H1 (cell line): Measurements from ENCODE around the gene CCDC88C. TPM values are rescaled to one million over a fixed set of nuclear protein-coding genes. Genes with fewer than 3 reads are reported as not detected.

Experiments
- CTCF ChIA-PET: fragments of 300-600 bp; sonication (Branson Sonifier 250); formaldehyde crosslinking; loops from one replicate; lab custom pipeline; 2021; ENCODE audit not compliant: partially characterized antibody; lab: Charles Lee
- POLR2A ChIA-PET: fragments of 300-600 bp; sonication (Branson Sonifier 250); formaldehyde crosslinking; loops from one replicate; lab custom pipeline; 2021; ENCODE audit warnings: inconsistent platforms; ENCODE audit not compliant: partially characterized antibody; lab: Charles Lee
- DNase-seq, 2 experiments: peaks; one replicate each; pipeline versions ENCODE4 v3.0.0 to v3.0.0-alpha.2; 2010 to 2022; ENCODE audit warnings: low spot score in 2 of 2, low read depth in 1 of 2, mixed read lengths in 1 of 2
- FAIRE-seq: peaks from 2 replicates; lab custom pipeline; 2011; peaks lifted over from hg19 to GRCh38; lab: Jason Lieb, UNC
- H2AFZ ChIP-seq: 2 replicates; pipeline ENCODE4 v1.8.1; 2012; ENCODE audit warnings: low read length, inconsistent platforms
- H2AK5ac ChIP-seq: 2 replicates; pipeline ENCODE4 v1.6.1; 2013; ENCODE audit warnings: low read depth, low read length
- H2BK120ac ChIP-seq: replicated peaks from 2 replicates; pipeline ENCODE3; 2013; ENCODE audit warnings: low read depth, low read length, inconsistent platforms
- H2BK12ac ChIP-seq: 2 replicates; pipeline ENCODE4 v1.6.1; 2013; ENCODE audit warnings: low read depth, low read length
- H2BK15ac ChIP-seq: 2 replicates; pipeline ENCODE4 v1.6.1; 2013; ENCODE audit warnings: low read length
- H2BK20ac ChIP-seq: 2 replicates; pipeline ENCODE4 v1.6.1; 2013; ENCODE audit warnings: low read length
- H2BK5ac ChIP-seq: 2 replicates; pipeline ENCODE4 v1.6.1; 2013; ENCODE audit warnings: low read depth, low read length
- H3K14ac ChIP-seq: 2 replicates; pipeline ENCODE4 v1.6.1; 2013; ENCODE audit warnings: inconsistent platforms; ENCODE audit not compliant: insufficient read length
- H3K18ac ChIP-seq: 2 replicates; pipeline ENCODE4 v1.6.1; 2013; ENCODE audit warnings: low read length; ENCODE audit errors: extremely low read depth
- H3K23ac ChIP-seq: 2 replicates; pipeline ENCODE4 v1.6.1; 2013; ENCODE audit warnings: inconsistent platforms; ENCODE audit not compliant: insufficient read length
- H3K23me2 ChIP-seq: 2 replicates; pipeline ENCODE4 v1.6.1; 2013; ENCODE audit warnings: low read depth, low read length
- H3K27ac ChIP-seq: 2 replicates; pipeline ENCODE4 v1.6.1; 2011; ENCODE audit warnings: low read depth, low read length, inconsistent platforms
- H3K27me3 ChIP-seq, 4 experiments: replicated peaks in 1 of 4; 1 replicate in 1 of 4; 2 replicates in 3 of 4; pipeline versions ENCODE4 v1.6.1 to v1.8.1; 2011 to 2013; ENCODE audit warnings: low read length in 3 of 4, mild to moderate bottlenecking in 3 of 4, inconsistent platforms in 2 of 4, mixed read lengths in 2 of 4, moderate library complexity in 1 of 4; ENCODE audit not compliant: control insufficient read depth in 3 of 4, insufficient read depth in 3 of 4; ENCODE audit errors: extremely low read depth in 1 of 4
- H3K36me3 ChIP-seq, 4 experiments: 2 replicates each; pipeline versions ENCODE4 v1.6.1 to v1.8.1; 2011 to 2013; ENCODE audit warnings: mild to moderate bottlenecking in 4 of 4, low read length in 3 of 4, moderate library complexity in 2 of 4, control low read depth in 1 of 4, inconsistent platforms in 1 of 4; ENCODE audit not compliant: insufficient read depth in 4 of 4, control insufficient read depth in 2 of 4
- H3K4ac ChIP-seq: replicated peaks from 2 replicates; pipeline ENCODE3; 2013; ENCODE audit warnings: low read length, low read depth, mixed read lengths, inconsistent platforms; ENCODE audit not compliant: insufficient read length
- H3K4me1 ChIP-seq, 4 experiments: replicated peaks in 1 of 4; 1 replicate in 1 of 4; 2 replicates in 3 of 4; pipeline versions ENCODE4 v1.6.1 to v1.8.1; 2011 to 2013; ENCODE audit warnings: low read length in 3 of 4, inconsistent platforms in 2 of 4, mixed read lengths in 1 of 4; ENCODE audit not compliant: insufficient read depth in 4 of 4, control insufficient read depth in 3 of 4
- H3K4me2 ChIP-seq, 2 experiments: 2 replicates each; pipeline versions ENCODE4 v1.6.1 to v1.8.1; 2011 to 2013; ENCODE audit warnings: low read depth in 2 of 2, low read length in 2 of 2, control low read depth in 1 of 2, inconsistent platforms in 1 of 2, mild to moderate bottlenecking in 1 of 2; ENCODE audit not compliant: insufficient read depth in 1 of 2
- H3K4me3 ChIP-seq, 4 experiments: fragments of 200-600, 300-600 bp in 1 of 4; sonication (generic), shearing (Covaris generic), sonication (Bioruptor Twin) in 1 of 4; 2 replicates each; pipeline versions ENCODE4 v1.5.1 to v1.8.1; 2011 to 2016; ENCODE audit warnings: low read length in 4 of 4, low read depth in 3 of 4, control low read depth in 2 of 4, inconsistent platforms in 2 of 4, mild to moderate bottlenecking in 2 of 4, mixed read lengths in 1 of 4, moderate library complexity in 1 of 4; ENCODE audit not compliant: insufficient read depth in 2 of 4; ENCODE audit errors: extremely low read depth in 1 of 4
- H3K56ac ChIP-seq: replicated peaks from 2 replicates; pipeline ENCODE3; 2013; ENCODE audit warnings: low read depth, mild to moderate bottlenecking, mixed read lengths, low read length, inconsistent platforms; ENCODE audit not compliant: insufficient read length
- H3K79me1 ChIP-seq: 2 replicates; pipeline ENCODE4 v1.6.1; 2013; ENCODE audit warnings: low read depth, low read length, control low read depth
- H3K79me2 ChIP-seq, 2 experiments: 2 replicates each; pipeline versions ENCODE4 v1.6.1 to v1.8.1; 2012 to 2013; ENCODE audit warnings: low read length in 2 of 2, mild to moderate bottlenecking in 2 of 2, inconsistent platforms in 1 of 2; ENCODE audit not compliant: insufficient read depth in 2 of 2, control insufficient read depth in 1 of 2
- H3K9ac ChIP-seq, 4 experiments: replicated peaks in 1 of 4; 1 replicate in 1 of 4; 2 replicates in 3 of 4; pipeline versions ENCODE4 v1.6.1 to v1.8.1; 2011 to 2013; ENCODE audit warnings: low read depth in 3 of 4, low read length in 3 of 4, control low read depth in 2 of 4, mild to moderate bottlenecking in 2 of 4, moderate library complexity in 2 of 4, inconsistent platforms in 1 of 4; ENCODE audit errors: extremely low read depth in 1 of 4
- H3K9me3 ChIP-seq, 2 experiments: 2 replicates each; pipeline versions ENCODE4 v1.6.1 to v1.8.1; 2012 to 2013; ENCODE audit warnings: mild to moderate bottlenecking in 2 of 2, moderate library complexity in 2 of 2, control low read depth in 1 of 2, inconsistent platforms in 1 of 2, low read depth in 1 of 2, low read length in 1 of 2, mixed read lengths in 1 of 2; ENCODE audit not compliant: insufficient read depth in 2 of 2
- H4K20me1 ChIP-seq, 2 experiments: replicated peaks in 1 of 2; 2 replicates each; pipeline versions ENCODE3 to v1.8.1; 2011 to 2013; ENCODE audit warnings: inconsistent platforms in 2 of 2, low read length in 2 of 2, mild to moderate bottlenecking in 1 of 2; ENCODE audit not compliant: insufficient read depth in 2 of 2, control insufficient read depth in 1 of 2
- H4K5ac ChIP-seq: 2 replicates; pipeline ENCODE4 v1.6.1; 2013; ENCODE audit warnings: low read length, low read depth, mixed read lengths, inconsistent platforms; ENCODE audit not compliant: insufficient read length
- H4K8ac ChIP-seq: 2 replicates; pipeline ENCODE4 v1.8.0; 2013; ENCODE audit warnings: mild to moderate bottlenecking, moderate library complexity, low read length, inconsistent platforms; ENCODE audit not compliant: insufficient read depth; ENCODE audit errors: extremely low read depth
- H4K91ac ChIP-seq: replicated peaks from 2 replicates; pipeline ENCODE3; 2013; ENCODE audit warnings: low read length, mixed read lengths, inconsistent platforms; ENCODE audit not compliant: insufficient read length
- CTBP2 ChIP-seq: IDR thresholded peaks from 2 replicates; pipeline ENCODE4 v1.7.0; 2011; ENCODE audit warnings: borderline replicate concordance, mild to moderate bottlenecking, moderate library complexity, mixed read lengths, low read length; ENCODE audit not compliant: insufficient read depth, insufficient read length
- KDM5A ChIP-seq: fragments of 200-600 bp; IDR thresholded peaks from 2 replicates; pipeline ENCODE4 v1.7.1; 2012; ENCODE audit warnings: mild to moderate bottlenecking, low read length, inconsistent platforms, mixed read lengths
- MAFK ChIP-seq: IDR thresholded peaks from 2 replicates; pipeline ENCODE4 v1.6.1; 2012; ENCODE audit warnings: low read depth, mild to moderate bottlenecking, improper control_type of control experiment, low read length
- POLR2A ChIP-seq, 2 experiments: IDR thresholded peaks; 1 replicate in 1 of 2; 2 replicates in 1 of 2; pipeline ENCODE4 v1.6.1; 2011; ENCODE audit warnings: low read depth in 2 of 2, low read length in 2 of 2, mild to moderate bottlenecking in 2 of 2; ENCODE audit errors: control extremely low read depth in 1 of 2
- POLR2AphosphoS5 ChIP-seq: IDR thresholded peaks from 2 replicates; pipeline ENCODE4 v1.6.1; 2011; ENCODE audit warnings: low read depth, low read length
- SIX5 ChIP-seq: IDR thresholded peaks from 2 replicates; pipeline ENCODE4 v1.6.1; 2011; ENCODE audit warnings: mild to moderate bottlenecking, low read depth, low read length
- YY1 ChIP-seq: IDR thresholded peaks from 2 replicates; pipeline ENCODE4 v1.6.1; 2011; ENCODE audit warnings: low read depth, mild to moderate bottlenecking, low read length
- WGBS, 2 experiments: shearing (Covaris generic) in 1 of 2; methylation state at CpG; one replicate each; pipeline versions ENCODE4 v1.1.6 to v1.1.7; 2013 to 2015; ENCODE audit warnings: low lambda C conversion rate in 2 of 2, mixed read lengths in 2 of 2, inconsistent platforms in 1 of 2, low coverage in 1 of 2, missing lambda C conversion rate in 1 of 2; ENCODE audit not compliant: insufficient replicate concordance in 2 of 2, insufficient coverage in 1 of 2, insufficient read length in 1 of 2; ENCODE audit errors: extremely low coverage in 1 of 2, missing lambda C conversion rate in 1 of 2; 5-methylcytosine and 5-hydroxymethylcytosine counted together
- polyA plus RNA-seq, 7 experiments: library from polyadenylated mRNA; depleted of rRNA in 3 of 7; stranded (reverse) in 5 of 7; unstranded in 2 of 7; fragments of >200 nt in 5 of 7; fragments of 200-250 nt in 2 of 7; gene quantifications; 1 replicate in 5 of 7; 2 replicates in 1 of 7; 4 replicates in 1 of 7; pipeline versions ENCODE4 v1.2.1 to v1.2.3, GENCODE V29; 2011 to 2013; ENCODE audit warnings: missing spikeins in 2 of 7, mixed read lengths in 2 of 7
- total RNA-seq: library from RNA; stranded (reverse); fragmentation: NEBNext Ultra II Directional; extraction: Animal tissue kit (Norgen Biotek cat#: 25700); gene quantifications from 2 replicates; pipeline ENCODE4 v1.2.1, GENCODE V29; 2021

CCDC88C gene
- total and polyA plus RNA-seq, 2 of the 8 experiments (the other 6 are each of a cell fraction or from before 2014, with no cell fraction given): 10.3 to 57.7 TPM

DNA sequence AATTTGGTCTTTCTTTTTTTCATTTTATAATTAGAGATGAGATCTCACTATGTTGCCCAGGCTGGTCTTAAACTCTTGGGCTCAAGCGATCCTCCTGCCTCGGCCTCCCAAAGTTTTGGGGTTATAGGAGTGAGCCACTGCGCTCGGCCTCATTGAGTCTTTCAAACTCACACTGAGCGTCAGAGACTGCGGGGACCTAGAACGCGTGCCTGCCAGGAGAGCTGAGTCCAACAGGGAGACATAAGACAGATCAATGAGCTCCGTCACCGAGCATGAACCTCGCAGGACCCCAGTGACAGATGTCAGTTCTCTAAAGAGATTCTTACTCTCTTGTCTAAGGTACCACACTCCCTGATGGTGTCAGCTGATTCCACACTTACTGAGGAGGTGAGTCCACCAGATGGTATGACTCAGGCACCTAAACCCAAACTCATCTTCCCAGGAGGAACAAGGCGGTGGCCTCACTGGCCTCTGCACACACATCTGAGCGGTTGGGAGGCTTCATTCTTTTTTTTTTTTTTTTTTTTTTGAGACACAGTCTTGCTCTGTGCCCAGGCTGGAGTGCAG, 58.9 kb downstream of the CCDC88C start:
- no peak overlapping the region for H2BK120ac ChIP-seq
- 96% methylated on average over 13 of the region's 13 CpGs; no CpG with 5 or more reads in 1 of the 2 experiments for WGBS, 2 experiments
- H4K91ac ChIP-seq: no peak overlapping the region

More for the DNA sequence above, 58.9 kb downstream of the CCDC88C start:
- no peak overlapping the region for H3K18ac ChIP-seq
- FAIRE-seq (no peak), DNase-seq (no peak)
- peaks cover 2 to 7% of the 10 kb centered on the region in 2 experiments for H4K20me1 ChIP-seq
- no peak overlapping the region for H2BK5ac ChIP-seq
- no peaks in the 10 kb centered on the region for H3K27me3 ChIP-seq
- H3K56ac ChIP-seq: no peak overlapping the region
- ChIA-PET POLR2A (interaction anchor here (1.0 to 1.8 kb wide), 5 partner anchors 13 to 57 kb away, joined by 3 to 6 read pairs (median 5); no protein-coding TSS in a partner anchor), CTCF (interaction anchor here (0.6 to 10.2 kb wide), 11 partner anchors 10 to 58 kb away, joined by 3 to 135 read pairs (median 5); partner anchors contain the start of gene CCDC88C)
- H3K14ac ChIP-seq: no peak overlapping the region
- H4K8ac ChIP-seq: no peak overlapping the region
- 0 out of 8 replicates have a peak, but pooled peaks cover 0 to 5% (median 0%) of the 10 kb centered on the region in 4 experiments for H3K36me3 ChIP-seq
- H2BK20ac ChIP-seq: no peak overlapping the region
- H3K23me2 ChIP-seq: no peaks in the 10 kb centered on the region
- H3K27ac ChIP-seq: no peak overlapping the region
- peaks cover 6% of the 10 kb centered on the region for H3K79me1 ChIP-seq
- H3K9ac ChIP-seq: no peak overlapping the region
- H2AK5ac ChIP-seq: no peak overlapping the region
- no peak overlapping the region for H4K5ac ChIP-seq
- no peak overlapping the region for H3K4me3 ChIP-seq
- H2BK15ac ChIP-seq: no peak overlapping the region
- TF ChIP-seq SIX5 (no peak), MAFK (no peak), CTBP2 (no peak), POLR2A (IDR thresholded peaks at IDR 0.05; ENCODE audit: control extremely low read depth in 1 of 2, low read depth in 2 of 2, low read length in 2 of 2) (no peak), KDM5A (no peak), POLR2AphosphoS5 (no peak), YY1 (no peak)
- peaks cover 0 to 31% of the 10 kb centered on the region in 2 experiments; a peak in 2 of 4 replicates for H3K79me2 ChIP-seq
- no peak overlapping the region for H3K4me2 ChIP-seq
- no peak overlapping the region for H3K4ac ChIP-seq
- peaks cover 0 to 11% (median 6%) of the 10 kb centered on the region in 4 experiments; a peak in 5 of 7 replicates for H3K4me1 ChIP-seq
- H3K9me3 ChIP-seq: no peaks in the 10 kb centered on the region
- no peak overlapping the region for H2AFZ ChIP-seq
- H3K23ac ChIP-seq: no peak overlapping the region
- no peak overlapping the region for H2BK12ac ChIP-seq
